Stomach (tissue), 4 donors: ENCODE measurements around the gene SQSTM1.

ENCODE experiments used
- POLR2A ChIP-seq, 4 donors: fragments of 450-650 bp; IDR thresholded peaks; one replicate each; pipeline ENCODE4 v1.6.1; 2016; ENCODE audit warnings: antibody characterized with exemption in 4 of 4, control low read depth in 2 of 4, mild to moderate bottlenecking in 1 of 4, moderate library complexity in 1 of 4
- POLR2AphosphoS5 ChIP-seq, 3 donors: sonication (generic); formaldehyde crosslinking; IDR thresholded peaks; one replicate each; pipeline ENCODE4 v1.6.1; 2016; ENCODE audit warnings: antibody characterized with exemption in 3 of 3
- TF ChIP-seq, protein P1 (sequence below), 7 experiments: fragments of 450-650 bp in 4 of 7; fragments of 200-600 bp in 3 of 7; sonication (generic) in 3 of 7; IDR thresholded peaks; one replicate each; pipeline ENCODE4 v1.5.1; 2016 to 2019; ENCODE audit warnings: antibody characterized with exemption in 7 of 7, control low read depth in 2 of 7, mild to moderate bottlenecking in 1 of 7

GRCh38 chr5:179783128-179783527 lies 37.6 kb upstream of the SQSTM1 start:
- TF ChIP-seq, protein P1, sequence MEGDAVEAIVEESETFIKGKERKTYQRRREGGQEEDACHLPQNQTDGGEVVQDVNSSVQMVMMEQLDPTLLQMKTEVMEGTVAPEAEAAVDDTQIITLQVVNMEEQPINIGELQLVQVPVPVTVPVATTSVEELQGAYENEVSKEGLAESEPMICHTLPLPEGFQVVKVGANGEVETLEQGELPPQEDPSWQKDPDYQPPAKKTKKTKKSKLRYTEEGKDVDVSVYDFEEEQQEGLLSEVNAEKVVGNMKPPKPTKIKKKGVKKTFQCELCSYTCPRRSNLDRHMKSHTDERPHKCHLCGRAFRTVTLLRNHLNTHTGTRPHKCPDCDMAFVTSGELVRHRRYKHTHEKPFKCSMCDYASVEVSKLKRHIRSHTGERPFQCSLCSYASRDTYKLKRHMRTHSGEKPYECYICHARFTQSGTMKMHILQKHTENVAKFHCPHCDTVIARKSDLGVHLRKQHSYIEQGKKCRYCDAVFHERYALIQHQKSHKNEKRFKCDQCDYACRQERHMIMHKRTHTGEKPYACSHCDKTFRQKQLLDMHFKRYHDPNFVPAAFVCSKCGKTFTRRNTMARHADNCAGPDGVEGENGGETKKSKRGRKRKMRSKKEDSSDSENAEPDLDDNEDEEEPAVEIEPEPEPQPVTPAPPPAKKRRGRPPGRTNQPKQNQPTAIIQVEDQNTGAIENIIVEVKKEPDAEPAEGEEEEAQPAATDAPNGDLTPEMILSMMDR (IDR thresholded peaks at IDR 0.05): no peak
- TF ChIP-seq POLR2A (IDR thresholded peaks at IDR 0.05): no peak
- no peak for TF ChIP-seq POLR2AphosphoS5 (IDR thresholded peaks at IDR 0.05)
